Activated CD8-positive, alpha-beta memory T cell treated with anti-CD3 and anti-CD28 coated beads, Interleukin-2, amount 50 U/mL, for 1 hour (primary cell): ENCODE data around the gene DIP2A.
"Not testable (repeated sequence)": the region's sequence is repeated elsewhere in the genome, so short reads cannot be mapped to it uniquely, and the experiment has no call there.

ENCODE experiments used
- DNase-seq: peaks from one replicate; pipeline ENCODE4 v3.0.0-alpha.2; 2020; ENCODE audit errors: extremely low read depth

Gene DIP2A

DNA sequence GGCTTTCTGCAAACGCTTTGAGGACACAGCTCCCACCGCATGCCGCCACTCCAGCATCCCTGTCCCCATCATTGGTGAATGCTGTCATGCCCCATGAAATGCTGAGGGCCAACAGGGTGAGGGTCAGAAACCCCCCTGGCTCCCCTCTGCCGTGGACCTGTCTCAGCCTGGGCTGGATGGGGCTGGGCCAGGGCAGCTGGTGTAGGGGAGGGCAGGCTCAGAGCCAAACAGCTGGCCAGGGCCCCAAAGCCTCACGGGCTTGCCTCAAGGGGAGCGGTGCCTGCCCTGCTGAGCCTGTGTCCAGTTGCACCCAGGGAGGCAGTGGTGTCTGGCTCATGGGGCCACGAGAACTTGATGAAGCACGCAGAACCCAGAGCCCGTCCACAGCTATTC is 96.5 kb downstream of the DIP2A start:
- no peak for DNase-seq

DNA sequence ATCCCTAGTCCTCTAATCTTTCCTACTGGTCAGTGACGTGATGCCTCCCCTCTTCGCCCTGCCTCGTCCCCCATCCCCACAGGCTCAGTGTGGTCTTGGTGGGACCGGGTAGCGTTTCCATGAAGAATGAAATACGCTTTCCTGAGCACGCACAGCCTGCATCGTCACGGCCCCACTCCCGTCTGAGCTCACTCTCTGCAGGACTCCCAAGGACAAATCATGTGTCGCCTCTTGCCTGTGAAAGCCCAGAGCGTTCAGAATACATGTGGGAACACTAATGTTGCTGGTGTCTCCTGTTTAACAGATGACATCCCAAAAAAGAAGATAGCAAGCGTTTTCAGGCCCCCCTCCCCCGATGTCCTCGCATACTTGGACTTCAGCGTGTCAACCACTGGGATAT is 97.0 kb downstream of the DIP2A start:
- DNase-seq: no peak

DNA sequence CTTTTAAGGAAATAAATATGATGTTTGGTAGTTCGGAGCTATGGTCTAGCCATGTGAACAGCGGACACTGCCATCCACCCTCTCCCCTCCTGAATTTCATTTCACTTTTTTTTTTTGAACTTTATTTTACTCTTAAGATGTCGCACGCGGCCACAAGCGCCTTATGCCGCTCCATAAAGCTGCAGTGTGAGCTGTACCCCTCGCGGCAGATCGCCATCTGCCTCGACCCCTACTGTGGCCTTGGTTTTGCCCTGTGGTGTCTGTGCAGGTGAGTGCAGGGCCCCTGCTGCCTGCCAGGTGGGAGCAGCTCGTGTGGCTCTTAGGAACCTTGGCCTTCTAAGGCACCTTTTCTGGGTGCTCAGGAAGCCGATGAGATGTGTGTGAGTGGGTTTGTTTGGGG is 98.1 kb downstream of the DIP2A start:
- no peak for DNase-seq

DNA sequence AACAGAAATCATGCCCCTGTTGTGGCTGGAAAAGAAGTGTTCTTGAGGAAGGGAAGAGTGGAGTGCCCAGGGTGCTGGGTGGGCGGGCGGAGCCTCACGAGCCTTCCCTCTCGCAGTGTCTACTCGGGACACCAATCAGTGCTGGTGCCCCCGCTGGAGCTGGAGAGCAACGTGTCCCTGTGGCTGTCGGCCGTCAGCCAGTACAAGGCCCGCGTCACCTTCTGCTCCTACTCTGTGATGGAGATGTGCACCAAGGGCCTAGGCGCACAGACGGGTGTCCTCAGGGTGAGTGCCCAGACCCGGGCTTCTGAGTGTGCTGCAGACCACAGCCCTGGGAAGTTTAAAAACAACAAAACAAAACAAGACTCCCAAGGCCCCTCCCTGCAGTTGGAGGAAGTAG is 98.8 kb downstream of the DIP2A start:
- DNase-seq: no peak

DNA sequence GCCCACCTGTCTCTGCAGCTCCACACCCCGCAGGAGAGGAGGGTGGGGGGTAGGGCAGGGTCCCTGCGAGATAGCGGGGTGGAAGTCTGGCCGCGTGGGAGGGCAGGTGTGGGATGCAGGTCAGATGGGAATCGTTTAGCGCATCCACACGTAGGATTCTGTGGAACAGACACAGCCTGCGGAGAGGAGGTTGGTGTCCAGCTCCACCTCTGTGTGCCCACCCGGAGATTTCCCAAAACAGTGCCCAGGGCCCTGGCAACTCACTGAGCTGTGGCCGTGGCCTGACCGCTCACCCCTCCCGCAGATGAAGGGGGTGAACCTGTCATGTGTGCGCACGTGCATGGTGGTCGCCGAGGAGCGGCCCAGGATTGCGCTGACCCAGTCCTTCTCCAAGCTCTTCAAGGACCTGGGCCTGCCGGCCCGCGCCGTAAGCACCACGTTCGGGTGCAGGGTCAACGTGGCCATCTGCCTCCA is 99.3 kb downstream of the DIP2A start:
- DNase-seq: no peak

DNA sequence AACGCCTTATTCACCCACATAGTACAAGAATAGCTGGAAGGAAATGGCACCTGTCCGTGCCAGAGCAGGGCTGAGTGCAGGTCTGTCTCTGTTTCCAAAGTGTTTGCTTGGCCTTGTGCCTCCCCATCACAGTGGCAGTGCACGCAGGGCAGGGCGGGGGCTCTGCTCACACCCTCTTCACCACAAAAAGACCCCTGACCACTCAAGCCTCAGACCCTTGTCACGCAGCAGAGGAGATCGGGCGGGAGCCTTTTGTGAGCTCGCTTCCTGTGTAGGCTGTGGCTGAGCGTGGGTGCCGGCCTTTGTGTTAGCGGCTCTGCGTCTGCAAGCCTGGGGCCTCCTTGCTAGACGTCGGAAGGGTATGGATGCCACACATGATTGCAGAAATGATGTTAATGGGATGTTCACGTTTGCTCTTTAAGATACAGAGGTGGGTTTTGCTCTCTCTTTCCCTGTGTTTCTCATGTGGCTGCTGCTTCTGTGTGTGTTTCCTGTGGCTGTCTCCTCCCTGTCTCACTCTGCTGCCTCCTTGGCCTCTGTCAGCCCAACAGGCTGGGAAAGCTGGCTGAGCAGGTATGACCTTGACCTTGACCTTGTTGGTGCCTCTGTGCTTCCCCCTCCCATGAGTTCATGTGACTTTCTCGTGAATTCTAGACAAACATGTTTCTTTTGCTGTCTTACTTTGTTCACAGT is 100.7 kb downstream of the DIP2A start:
- peak; percentile 49 for DNase-seq

DNA sequence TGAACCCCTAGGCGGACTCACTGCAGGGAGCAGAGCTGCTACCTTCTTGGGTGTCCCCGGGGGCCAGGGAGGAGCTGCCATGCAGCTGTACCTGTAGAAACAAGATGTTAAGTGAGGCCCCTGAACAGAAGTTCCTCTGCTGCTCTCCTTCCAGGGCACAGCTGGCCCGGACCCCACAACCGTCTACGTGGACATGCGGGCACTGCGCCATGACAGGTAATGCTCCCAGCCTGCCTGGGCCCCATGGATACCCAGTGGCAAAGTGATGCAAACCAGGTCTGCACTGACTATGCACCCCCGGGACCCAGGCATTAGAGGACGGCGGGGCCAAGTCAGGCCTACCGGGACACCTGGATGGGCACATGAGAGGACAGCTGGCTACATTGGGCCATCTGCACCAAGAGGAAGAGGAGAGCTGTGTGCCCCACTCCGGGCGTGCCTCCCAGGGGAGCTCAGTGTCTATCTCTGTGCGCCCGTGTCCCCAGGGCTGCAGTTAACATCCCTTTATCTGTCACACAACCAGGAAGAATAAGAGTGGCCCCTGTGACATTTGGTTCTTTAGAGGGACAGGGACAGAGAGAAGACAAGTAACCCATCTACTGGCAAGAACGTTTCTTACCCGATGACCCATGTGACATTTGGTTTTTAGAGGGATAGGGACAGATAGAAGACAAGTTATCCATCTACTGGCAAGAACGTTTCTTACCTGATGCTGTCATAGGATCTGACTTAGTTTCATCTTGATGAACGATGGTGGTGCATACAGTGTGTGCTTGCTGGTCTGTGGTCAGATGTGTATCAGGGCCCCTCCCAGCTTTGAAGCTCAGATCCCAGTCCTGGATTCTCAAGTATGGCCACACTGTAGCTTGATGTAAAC is 102.1 kb downstream of the DIP2A start:
- DNase-seq: no peak

DNA sequence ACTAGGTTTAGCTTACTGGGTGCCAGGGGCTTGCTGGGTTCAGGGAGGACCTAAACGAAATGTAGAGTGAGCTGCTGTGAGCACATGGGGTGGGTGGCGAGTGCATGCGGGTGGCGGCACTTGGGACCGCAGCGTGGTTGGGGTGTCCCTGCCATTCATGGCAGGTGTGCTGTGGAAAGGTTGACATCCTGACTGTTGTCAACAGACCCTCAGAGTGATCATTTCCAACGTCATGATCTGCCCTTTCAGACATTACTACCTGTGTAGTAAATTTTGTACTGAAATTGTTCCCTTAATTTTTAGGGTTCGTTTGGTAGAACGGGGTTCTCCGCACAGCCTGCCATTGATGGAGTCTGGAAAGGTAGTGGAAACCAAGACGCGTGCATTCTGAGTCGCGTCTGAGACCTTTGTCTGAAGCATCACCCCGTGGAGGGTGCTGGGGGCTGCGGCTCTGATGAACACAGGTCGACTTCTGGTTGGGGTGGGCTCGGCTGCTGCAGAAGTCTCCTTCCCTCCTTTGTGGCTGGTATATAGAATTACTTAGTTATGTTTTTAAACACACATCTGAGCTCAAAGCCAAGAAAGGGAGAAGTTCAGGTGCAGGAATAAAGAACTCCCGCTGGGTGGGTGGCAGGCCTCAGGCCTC is 102.9 kb downstream of the DIP2A start:
- DNase-seq: peak; percentile 23

DNA sequence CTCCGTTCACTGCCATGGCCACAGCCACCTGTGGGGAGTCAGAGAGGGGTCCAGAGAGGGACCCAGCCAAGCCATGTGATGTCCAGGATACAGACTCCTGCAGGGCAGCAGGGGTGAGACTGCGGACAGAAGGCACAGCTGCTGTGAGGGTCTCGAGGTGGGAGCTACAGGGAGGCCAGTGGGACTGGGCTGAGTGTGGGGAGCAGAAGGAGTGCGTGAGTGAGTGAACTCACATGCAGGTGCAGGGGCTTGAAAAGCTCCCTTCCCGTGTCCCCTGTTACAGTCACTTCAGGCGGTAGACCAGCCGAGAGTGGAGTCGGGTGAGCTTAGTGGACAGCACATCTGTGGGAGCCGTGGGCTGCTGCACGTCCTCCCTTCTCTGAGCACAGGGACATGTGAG is 103.8 kb downstream of the DIP2A start:
- no peak for DNase-seq

DNA sequence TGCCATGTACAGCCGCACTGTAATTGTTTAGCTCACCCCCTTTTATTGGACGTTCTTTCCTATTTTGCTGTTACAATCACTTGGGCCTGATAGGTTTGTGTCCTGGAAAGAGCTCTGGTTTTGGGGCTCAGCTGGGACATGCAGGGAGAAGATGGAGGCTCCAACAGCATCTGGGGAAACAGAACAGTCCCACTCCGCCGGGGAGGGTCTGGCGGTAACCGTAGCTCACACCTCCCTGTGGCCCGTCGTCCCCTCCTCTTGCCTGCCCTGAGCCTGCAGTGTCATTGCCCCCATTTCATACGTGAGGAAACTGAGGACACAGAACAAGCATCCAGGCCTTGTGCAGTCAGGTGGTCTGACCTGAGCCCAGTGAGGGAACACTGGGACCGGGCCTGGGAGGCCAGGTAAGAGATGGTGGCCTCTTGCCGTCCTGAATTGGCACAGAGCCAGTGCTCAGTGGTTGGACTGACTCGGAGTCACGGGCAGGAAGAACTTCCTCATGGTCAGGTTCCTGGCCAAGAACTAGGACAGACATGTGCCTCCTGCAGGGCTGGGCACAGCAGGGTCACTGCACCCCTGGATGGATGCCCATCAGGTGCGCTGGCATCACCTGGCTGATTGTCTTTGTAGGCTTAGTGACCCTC is 104.4 kb downstream of the DIP2A start:
- DNase-seq: no peak

DNA sequence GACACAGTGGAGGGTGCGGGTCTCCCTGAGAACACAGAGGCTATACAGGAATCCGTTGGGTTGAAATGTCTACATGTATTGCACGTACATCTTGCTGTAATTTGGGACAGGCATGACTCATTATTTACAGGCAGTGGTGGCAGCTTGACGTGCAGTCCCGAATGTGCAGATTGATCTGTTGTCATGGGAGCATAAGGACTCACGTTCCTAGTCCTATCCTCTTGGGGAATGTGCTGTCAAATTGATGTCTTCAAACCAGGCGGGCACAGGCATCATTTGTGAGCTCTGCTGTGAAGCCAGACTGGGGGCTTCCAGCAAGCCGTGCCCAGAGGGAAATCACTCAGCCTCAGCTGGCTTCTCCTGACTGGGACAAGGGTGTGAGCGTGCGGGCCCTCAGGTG is 105.7 kb downstream of the DIP2A start:
- DNase-seq: no peak

DNA sequence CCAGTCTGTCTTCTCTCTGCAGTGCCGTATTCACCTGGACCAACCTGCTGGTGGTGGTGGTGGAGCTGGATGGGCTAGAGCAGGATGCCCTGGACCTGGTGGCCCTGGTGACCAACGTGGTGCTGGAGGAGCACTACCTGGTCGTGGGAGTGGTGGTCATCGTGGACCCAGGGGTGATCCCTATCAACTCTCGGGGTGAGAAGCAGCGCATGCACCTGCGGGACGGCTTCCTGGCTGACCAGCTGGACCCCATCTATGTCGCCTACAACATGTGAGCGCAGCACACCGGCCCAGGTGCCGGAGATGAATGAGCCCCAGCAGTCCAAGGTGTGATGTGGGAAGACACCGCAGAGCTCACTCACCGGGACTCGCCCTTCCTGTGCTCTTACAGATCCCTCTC is 108.7 kb downstream of the DIP2A start:
- no peak for DNase-seq

DNA sequence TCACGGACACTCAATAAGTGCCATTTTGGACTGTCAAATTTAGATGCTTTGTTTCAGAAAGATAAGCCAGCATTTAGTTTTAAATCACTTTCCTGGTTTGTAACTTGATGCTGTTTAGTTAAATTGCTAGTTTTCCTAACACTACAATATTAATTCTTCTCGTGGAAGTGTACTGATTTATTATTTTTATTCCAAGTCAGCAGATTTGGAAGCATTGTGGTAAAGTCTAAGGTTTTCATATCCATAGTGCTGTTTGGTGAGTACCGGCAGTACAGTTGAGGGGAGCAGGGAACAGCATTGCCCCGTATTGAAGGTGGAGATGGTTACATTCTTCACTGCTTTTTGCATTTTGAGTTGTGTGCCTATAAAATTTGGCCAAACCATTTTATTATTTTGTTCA is 109.9 kb downstream of the DIP2A start:
- no peak for DNase-seq

DNA sequence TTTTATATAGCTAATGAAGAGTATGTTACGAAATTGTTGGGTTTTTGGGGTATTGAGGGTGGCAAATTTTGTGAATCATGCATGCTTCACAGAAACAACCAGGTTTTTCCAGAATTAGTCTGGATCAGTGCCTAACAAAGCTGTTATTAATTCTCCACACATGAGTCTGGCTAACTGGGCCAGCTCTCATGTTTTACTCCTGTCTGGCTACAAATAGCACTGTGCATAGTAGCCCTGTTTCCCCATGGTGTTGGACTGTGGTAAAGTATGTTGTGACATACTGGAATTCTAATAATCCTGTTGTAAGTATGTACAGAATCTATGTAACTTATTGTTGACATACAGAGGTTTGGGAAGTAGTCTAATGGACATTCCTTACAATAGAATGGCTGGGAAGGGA is 110.4 kb downstream of the DIP2A start:
- DNase-seq: no peak

DNA sequence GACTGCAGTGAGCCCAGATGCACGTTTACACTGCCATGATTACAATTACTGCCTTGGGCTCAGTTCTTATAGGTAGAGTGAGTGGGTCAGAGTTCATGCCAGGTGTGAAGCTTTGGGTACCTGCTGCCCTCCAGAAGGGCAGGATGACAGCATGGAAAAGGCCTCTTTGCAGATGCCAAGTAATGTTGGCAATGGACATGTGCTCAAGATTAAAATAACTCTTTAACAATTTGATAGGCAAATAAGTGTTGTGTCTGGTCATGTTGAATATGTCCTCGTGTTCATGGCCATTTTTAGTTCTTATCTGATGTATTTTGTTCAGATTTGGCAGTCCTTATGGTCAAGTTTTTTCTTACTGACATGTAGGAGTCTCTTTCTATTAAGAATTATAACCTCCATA is 111.4 kb downstream of the DIP2A start:
- DNase-seq: no peak

DNA sequence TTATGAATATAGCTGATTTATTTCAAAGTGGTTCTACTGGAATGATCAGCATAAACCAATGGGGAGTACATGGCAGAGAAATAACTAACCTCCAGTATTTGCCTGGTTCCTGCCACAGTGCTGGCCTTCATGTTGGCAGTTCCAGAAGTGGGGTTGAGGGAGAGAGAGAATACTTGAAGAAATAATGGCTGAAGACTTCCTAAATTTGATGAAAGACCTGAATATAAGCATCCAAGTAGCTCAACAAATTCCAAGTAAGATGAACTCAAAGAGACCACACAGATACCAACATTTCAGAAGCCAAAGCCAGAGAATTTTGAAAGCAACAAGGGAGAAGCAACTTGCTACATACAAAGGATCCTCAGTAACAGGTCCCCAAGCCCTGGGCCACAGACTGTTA is 111.9 kb downstream of the DIP2A start:
- DNase-seq: no peak

DNA sequence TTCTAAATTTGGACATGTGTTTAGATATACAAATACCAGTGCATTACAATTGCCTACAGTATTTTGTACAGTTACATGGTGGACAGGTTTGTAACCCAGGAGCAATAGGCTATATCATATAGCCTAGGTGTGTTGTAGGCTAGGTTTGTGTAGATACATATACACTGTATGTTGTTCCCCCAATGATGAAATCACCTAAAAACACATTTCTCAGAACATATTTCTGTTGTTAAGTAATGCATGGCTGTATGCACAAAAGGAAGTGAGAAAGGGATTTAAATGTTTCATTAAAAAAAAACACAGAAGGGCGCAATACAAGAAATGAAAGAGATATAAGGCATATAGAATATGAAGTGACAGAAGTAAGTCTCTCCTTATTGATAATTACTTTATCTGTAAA is 114.2 kb downstream of the DIP2A start:
- DNase-seq: no peak

DNA sequence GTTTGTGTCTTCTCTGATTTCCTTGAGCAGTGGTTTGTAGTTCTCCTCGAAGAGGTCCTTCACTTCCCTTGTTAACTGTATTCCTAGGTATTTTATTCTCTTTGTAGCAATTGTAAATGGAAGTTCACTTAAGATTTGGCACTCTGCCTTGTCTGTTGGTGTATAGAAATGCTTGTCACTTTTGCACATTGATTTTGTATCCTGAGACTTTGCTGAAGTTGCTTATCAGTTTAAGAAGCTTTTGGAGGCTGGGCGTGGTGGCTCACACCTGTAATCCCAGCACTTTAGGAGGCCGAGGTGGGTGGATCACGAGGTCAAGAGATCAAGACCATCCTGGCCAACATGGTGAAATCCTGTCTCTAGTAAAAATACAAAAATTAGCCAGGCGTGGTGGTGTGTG is 119.1 kb downstream of the DIP2A start:
- not testable (repeated sequence) for DNase-seq

DNA sequence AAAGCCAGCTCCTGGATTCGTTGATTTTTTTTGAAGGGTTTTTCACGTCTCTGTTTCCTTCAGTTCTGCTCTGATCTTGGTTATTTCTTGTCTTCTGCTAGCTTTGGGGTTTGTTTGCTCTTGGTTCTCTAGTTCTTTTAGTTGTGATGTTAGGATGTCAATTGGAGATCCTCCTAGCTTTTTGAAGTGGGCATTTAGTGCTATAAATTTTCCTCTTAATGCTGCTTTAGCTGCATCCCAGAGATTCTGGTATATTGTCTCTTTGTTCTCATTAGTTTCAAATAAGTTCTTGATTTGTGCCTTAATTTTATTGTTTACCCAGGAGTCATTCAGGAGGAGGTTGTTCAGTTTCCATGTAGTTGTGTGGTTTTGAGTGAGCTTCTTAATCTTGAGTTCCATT is 120.7 kb downstream of the DIP2A start:
- not testable (repeated sequence) for DNase-seq

DNA sequence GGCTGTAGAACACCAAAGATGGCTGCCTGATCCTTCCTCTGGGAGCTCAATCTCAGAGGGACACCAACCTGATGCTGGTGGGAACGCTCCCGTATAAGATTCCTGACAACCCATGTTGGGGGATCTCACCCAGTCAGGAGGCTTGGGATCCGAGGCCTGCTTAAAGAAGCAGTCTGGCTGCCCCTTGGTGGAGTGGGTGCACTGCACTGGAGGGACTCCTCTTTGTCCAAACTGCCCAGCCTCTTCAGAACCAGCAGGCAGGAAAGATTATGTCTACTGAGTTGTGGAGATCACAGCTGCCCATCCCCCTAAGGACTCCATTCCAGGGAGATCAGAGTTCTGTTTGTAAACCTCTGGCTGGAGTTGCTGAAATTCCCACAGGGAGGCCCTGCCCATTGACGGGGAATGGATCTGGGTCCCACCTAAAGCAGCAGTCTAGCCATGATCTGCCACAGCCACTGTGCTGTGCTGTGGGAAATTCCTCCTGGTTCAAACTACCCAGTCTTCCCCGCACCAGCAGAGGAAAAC is 123.2 kb downstream of the DIP2A start:
- no peak for DNase-seq

DNA sequence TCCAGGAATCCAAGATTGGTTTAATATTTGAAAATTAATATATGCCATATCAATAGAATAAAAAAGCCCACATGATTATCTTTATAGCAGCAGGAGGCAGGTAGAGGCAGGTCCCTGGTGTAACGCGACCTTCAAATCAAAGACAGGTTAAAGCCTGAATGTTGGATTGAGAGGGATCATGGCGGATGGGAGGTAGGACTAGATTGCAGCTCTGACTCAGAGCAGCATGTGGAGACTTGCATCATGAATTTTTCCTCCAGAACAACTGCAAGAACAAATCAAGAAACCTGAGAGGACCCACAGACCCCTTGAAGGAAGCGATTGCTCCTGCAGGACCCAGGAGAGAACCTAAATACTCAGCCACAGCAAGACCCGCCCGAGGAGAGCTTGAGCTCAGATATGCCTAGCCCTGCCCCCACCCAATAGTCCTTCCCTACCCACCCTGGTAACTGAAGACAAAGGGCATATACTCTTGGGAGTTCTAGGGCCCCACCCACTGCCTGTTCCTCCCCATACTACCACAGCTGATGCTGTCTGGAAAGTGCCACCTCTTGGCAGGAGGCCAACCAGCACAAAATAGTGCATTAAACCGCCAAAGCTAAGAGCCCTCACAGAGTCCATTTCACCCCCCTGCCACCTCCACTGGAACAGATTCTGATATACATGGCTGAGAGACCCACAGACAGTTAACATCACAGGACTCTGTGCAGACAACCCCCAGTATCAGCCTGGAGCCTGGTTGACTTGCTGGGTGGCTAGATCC is 126.7 kb downstream of the DIP2A start:
- DNase-seq: no peak
